ENCODE results near the gene INPP5D.
A peak's percentile ranks its signal among the peaks of the same experiment; 100 is the strongest.
"Not testable (repeated sequence)": the region's sequence is repeated elsewhere in the genome, so short reads cannot be mapped to it uniquely, and the experiment has no call there.

Gene INPP5D

GRCh38 chr2:233053928-233054784, 6.0 kb upstream of the INPP5D start:
- DNase-seq (ENCODE audit: low read depth in 3 of 3), result peak; percentile 52 to 73 (median 68)

GRCh38 chr2:233055362-233055761, 4.8 kb upstream of the INPP5D start:
- DNase-seq (ENCODE audit: low read depth in 3 of 3), result no peak

GRCh38 chr2:233056961-233057605, 3.1 kb upstream of the INPP5D start:
- DNase-seq (ENCODE audit: low read depth in 3 of 3), result no peak

GRCh38 chr2:233058717-233059546, 1.2 kb upstream of the INPP5D start:
- no peak for DNase-seq (ENCODE audit: low read depth in 3 of 3)

GRCh38 chr2:233059547-233059796, 670 bp upstream of the INPP5D start:
- DNase-seq (ENCODE audit: low read depth in 3 of 3), result no peak

GRCh38 chr2:233060501-233060979, 398 bp downstream of the INPP5D start:
- DNase-seq (ENCODE audit: low read depth in 3 of 3), result no peak

GRCh38 chr2:233060980-233061590, 943 bp downstream of the INPP5D start:
- no peak for DNase-seq (ENCODE audit: low read depth in 3 of 3)

- no peak for DNase-seq (ENCODE audit: low read depth in 3 of 3)
These were observed 1.7 kb downstream of the INPP5D start for GRCh38 chr2:233061591-233062450.

- no peak for DNase-seq (ENCODE audit: low read depth in 3 of 3)
These were observed 2.3 kb downstream of the INPP5D start for GRCh38 chr2:233062451-233062850.

GRCh38 chr2:233062946-233063268, 2.8 kb downstream of the INPP5D start:
- no peak for DNase-seq (ENCODE audit: low read depth in 3 of 3)

- DNase-seq (ENCODE audit: low read depth in 3 of 3), result no peak
These were observed 3.3 kb downstream of the INPP5D start for GRCh38 chr2:233063269-233063975.

- no peak for DNase-seq (ENCODE audit: low read depth in 3 of 3)
These were observed 3.9 kb downstream of the INPP5D start for GRCh38 chr2:233063976-233064411.

- DNase-seq (ENCODE audit: low read depth in 3 of 3), result no peak
These were observed 4.5 kb downstream of the INPP5D start for GRCh38 chr2:233064530-233065199.

- DNase-seq (ENCODE audit: low read depth in 3 of 3), result not testable (repeated sequence)
These were observed 5.1 kb downstream of the INPP5D start for GRCh38 chr2:233065200-233065589.

GRCh38 chr2:233065954-233066470, 5.9 kb downstream of the INPP5D start:
- DNase-seq (ENCODE audit: low read depth in 3 of 3), result no peak

GRCh38 chr2:233068762-233069418, 8.7 kb downstream of the INPP5D start:
- DNase-seq (ENCODE audit: low read depth in 3 of 3), result no peak

- no peak for DNase-seq (ENCODE audit: low read depth in 3 of 3)
These were observed 12.7 kb downstream of the INPP5D start for GRCh38 chr2:233072838-233073237.

GRCh38 chr2:233074106-233074505, 14.0 kb downstream of the INPP5D start:
- no peak for DNase-seq (ENCODE audit: low read depth in 3 of 3)

Data from stimulated activated CD4-positive, alpha-beta T cell treated with anti-CD3 and anti-CD28 coated beads, TNF-alpha, amount 100 ng/mL, for 48 hours (primary cell).